Transverse colon (tissue), 4 donors: ENCODE results near the gene PLCL1.

Source experiments
- CTCF ChIP-seq, 5 experiments: fragments of 200-600 bp in 3 of 5; fragments of 450-650 bp in 2 of 5; sonication (generic) in 3 of 5; IDR thresholded peaks; 1 replicate in 2 of 5; 2 replicates in 3 of 5; pipeline ENCODE4 v1.5.1; 2016 to 2017; ENCODE audit warnings: antibody characterized with exemption in 5 of 5, inconsistent platforms in 3 of 5, mild to moderate bottlenecking in 2 of 5, moderate library complexity in 1 of 5
- EP300 ChIP-seq: sonication (generic); formaldehyde crosslinking; IDR thresholded peaks from one replicate; pipeline ENCODE4 v1.6.1; 2017; ENCODE audit warnings: antibody characterized with exemption, low read depth
- POLR2A ChIP-seq: fragments of 450-650 bp; IDR thresholded peaks from one replicate; pipeline ENCODE4 v1.6.1; 2016; ENCODE audit warnings: antibody characterized with exemption, mild to moderate bottlenecking, moderate library complexity
- POLR2AphosphoS5 ChIP-seq, 3 donors: sonication (generic); formaldehyde crosslinking; IDR thresholded peaks; one replicate each; pipeline ENCODE4 v1.6.1; 2016; ENCODE audit warnings: antibody characterized with exemption in 3 of 3

DNA sequence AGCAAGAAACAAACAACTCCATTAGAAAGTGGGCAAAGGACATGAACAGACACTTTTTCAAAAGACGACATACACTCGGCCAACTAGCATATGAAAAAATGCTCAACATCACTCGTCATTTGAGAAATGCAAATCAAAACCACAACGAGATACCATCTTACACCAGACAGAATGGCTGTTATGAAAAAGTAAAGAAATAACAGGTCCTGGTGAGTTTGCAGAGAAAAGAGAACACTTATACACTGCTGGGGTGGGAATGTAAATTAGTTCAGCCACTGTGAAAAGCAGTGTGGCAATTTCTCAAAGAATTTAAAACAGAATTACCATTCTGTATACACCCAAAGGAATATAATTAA is 130.5 kb downstream of the PLCL1 start:
- TF ChIP-seq POLR2AphosphoS5 (IDR thresholded peaks at IDR 0.05) (no peak), CTCF (IDR thresholded peaks at IDR 0.05) (no peak), POLR2A (no peak), EP300 (no peak)
